Panc1 (cell line): ENCODE results near the gene DYRK3. TPM values are rescaled to one million over a fixed set of nuclear protein-coding genes. Genes with fewer than 3 reads are reported as not detected.

ENCODE experiments used
- ATAC-seq: fragments of 200-7000 bp; cut with Tn5 transposase; 2 replicates; pipeline ENCODE4 v1.9.1; 2020; ENCODE audit warnings: mild to moderate bottlenecking, moderate library complexity
- BruUV-seq: library from RNA; stranded (reverse); fragments of 400-500 nt; replicated peaks from 2 replicates; lab custom pipeline; 2021; lab: Mats Ljungman, UMichigan
- CTCF ChIA-PET: fragments of 300-600 bp; sonication (Branson Sonifier 250); formaldehyde crosslinking; loops from one replicate; lab custom pipeline; 2022; ENCODE audit warnings: antibody characterized with exemption; lab: Charles Lee
- POLR2A ChIA-PET: fragments of 300-600 bp; sonication (Branson Sonifier 250); formaldehyde crosslinking; loops from one replicate; lab custom pipeline; 2022; ENCODE audit warnings: antibody characterized with exemption; lab: Charles Lee
- DNase-seq: peaks from one replicate; pipeline ENCODE4 v3.0.0-alpha.2; 2010; ENCODE audit warnings: low read depth, low spot score
- H3K27ac ChIP-seq: 2 replicates; pipeline ENCODE4 v1.5.1; 2011; ENCODE audit warnings: mild to moderate bottlenecking, low read length, inconsistent platforms
- H3K27me3 ChIP-seq: fragments of 200-500 bp; sonication (Bioruptor generic); 2 replicates; pipeline ENCODE4 v1.6.0; 2014; ENCODE audit warnings: low read length, inconsistent platforms; ENCODE audit not compliant: control insufficient read depth, insufficient read depth
- H3K36me3 ChIP-seq: fragments of 200-500 bp; sonication (Bioruptor generic); 2 replicates; pipeline ENCODE4 v1.5.1; 2014; ENCODE audit warnings: inconsistent platforms, mild to moderate bottlenecking, low read length, moderate library complexity; ENCODE audit not compliant: control insufficient read depth, insufficient read depth
- H3K4me1 ChIP-seq: 2 replicates; pipeline ENCODE4 v1.5.1; 2011; ENCODE audit warnings: inconsistent platforms, mild to moderate bottlenecking, low read length, moderate library complexity; ENCODE audit not compliant: control insufficient read depth, insufficient read depth
- H3K4me3 ChIP-seq, 2 experiments: 2 replicates each; pipeline ENCODE4 v1.5.1; 2011 to 2012; ENCODE audit warnings: low read depth in 2 of 2, low read length in 2 of 2, mild to moderate bottlenecking in 2 of 2, inconsistent platforms in 1 of 2, moderate library complexity in 1 of 2
- H3K9me3 ChIP-seq: fragments of 200-500 bp; sonication (Bioruptor generic); 2 replicates; pipeline ENCODE4 v1.5.1; 2014; ENCODE audit warnings: low read depth, mild to moderate bottlenecking, inconsistent platforms, low read length, moderate library complexity; ENCODE audit not compliant: control insufficient read depth, insufficient read depth
- CTCF ChIP-seq: fragments of 450-650 bp; IDR thresholded peaks from 2 replicates; pipeline ENCODE4 v1.5.1; 2017; ENCODE audit warnings: mild to moderate bottlenecking
- POLR2AphosphoS5 ChIP-seq: IDR thresholded peaks from 2 replicates; pipeline ENCODE4 v1.6.1; 2012; ENCODE audit warnings: mild to moderate bottlenecking, low read depth, low read length, moderate library complexity
- REST ChIP-seq, 2 experiments: IDR thresholded peaks; 2 replicates each; pipeline ENCODE4 v1.6.1; 2011 to 2012; ENCODE audit warnings: low read depth in 2 of 2, control low read depth in 1 of 2, low read length in 1 of 2, mild to moderate bottlenecking in 1 of 2, moderate library complexity in 1 of 2; ENCODE audit not compliant: insufficient read depth in 1 of 2
- SIN3A ChIP-seq: IDR thresholded peaks from 2 replicates; pipeline ENCODE4 v1.6.1; 2012; ENCODE audit warnings: low read depth, mild to moderate bottlenecking, low read length, moderate library complexity, borderline replicate concordance; ENCODE audit not compliant: insufficient read depth
- TCF7L2 ChIP-seq: IDR thresholded peaks from 2 replicates; pipeline ENCODE4 v1.6.1; 2011; ENCODE audit warnings: mild to moderate bottlenecking, low read depth, low read length, inconsistent platforms
- in situ Hi-C: cut with HindIII; loops from 2 replicates; pipeline ENCODE4 v1.10.0; 2016; ENCODE audit warnings: low sequenced_read_pairs, low pct_unique_long_range_greater_than_20kb
- intact Hi-C: fragments of 100-400 bp; cut with micrococcal nuclease; formaldehyde crosslinking; loops from one replicate; pipeline ENCODE4 v1.10.0; 2022; ENCODE audit not compliant: unreplicated experiment
- total RNA-seq: library from RNA; stranded (reverse); gene quantifications from one replicate; pipeline ENCODE4 v1.2.1, GENCODE V29; 2021; ENCODE audit not compliant: unreplicated experiment

The DYRK3 gene
- total RNA-seq, 1 experiment from 2014 or later, result 12.0 TPM

- in situ Hi-C loops (no loop called here), intact Hi-C loops (no loop called here)
- no peak for DNase-seq
- no TSS peak for BruUV-seq
- peaks cover 31% of the 10 kb centered on the region for H3K4me1 ChIP-seq
- no peaks in the 10 kb centered on the region for H3K9me3 ChIP-seq
- ChIA-PET POLR2A (no interaction called here), CTCF (no interaction called here)
- H3K36me3 ChIP-seq, result no peaks in the 10 kb centered on the region
- no peaks in the 10 kb centered on the region for H3K27me3 ChIP-seq
- no peak for ATAC-seq
- no peak overlapping the region for H3K27ac ChIP-seq
- TF ChIP-seq POLR2AphosphoS5 (no peak), REST (IDR thresholded peaks at IDR 0.05; ENCODE audit: insufficient read depth in 1 of 2, low read depth in 2 of 2, low read length in 1 of 2) (no peak), TCF7L2 (no peak), SIN3A (no peak), CTCF (no peak)
- no peak overlapping the region for H3K4me3 ChIP-seq
These were observed 60.4 kb downstream of the DYRK3 start for GRCh38 chr1:206695733-206696132.

GRCh38 chr1:206696812-206697585 lies 61.7 kb downstream of the DYRK3 start:
- Histone ChIP-seq H3K27ac (no peak overlapping the region), H3K36me3 (no peaks in the 10 kb centered on the region), H3K4me1 (peaks cover 25% of the 10 kb centered on the region), H3K4me3 (no peak overlapping the region), H3K27me3 (no peaks in the 10 kb centered on the region), H3K9me3 (no peaks in the 10 kb centered on the region)
- intact Hi-C loops (no loop called here), in situ Hi-C loops (no loop called here)
- POLR2A ChIA-PET, result interaction anchor here (0.7 kb wide), 1 partner anchor 9 kb away, joined by 9 read pairs; no protein-coding TSS in a partner anchor
- DNase-seq, result no peak
- CTCF ChIA-PET, result interaction anchor here (0.6 kb wide), 1 partner anchor 22 kb away, joined by 3 read pairs; no protein-coding TSS in a partner anchor
- TF ChIP-seq SIN3A, result no peak
- no peak for TF ChIP-seq TCF7L2
- TF ChIP-seq CTCF, result no peak
- no peak for TF ChIP-seq REST (IDR thresholded peaks at IDR 0.05; ENCODE audit: insufficient read depth in 1 of 2, low read depth in 2 of 2, low read length in 1 of 2)
- no peak for TF ChIP-seq POLR2AphosphoS5
- ATAC-seq, result no peak
- BruUV-seq, result no TSS peak
